PFSK-1 (cell line): ENCODE results near the gene ATP11A.

Experiments used
- FOXP2 ChIP-seq: optimal IDR thresholded peaks from 2 replicates; pipeline ENCODE3; 2011; ENCODE audit warnings: borderline replicate concordance, control low read depth, inconsistent platforms; ENCODE audit not compliant: insufficient read depth; ENCODE audit errors: extremely low read length, extremely low read depth
- POLR2AphosphoS5 ChIP-seq: IDR thresholded peaks from 2 replicates; pipeline ENCODE4 v1.6.1; 2012; ENCODE audit warnings: low read depth, mild to moderate bottlenecking, control low read depth, low read length, moderate library complexity
- REST ChIP-seq, 2 experiments: IDR thresholded peaks; 2 replicates each; pipeline versions ENCODE4 v1.6.1 to v1.8.0; 2011 to 2012; ENCODE audit warnings: low read depth in 2 of 2, low read length in 2 of 2, control low read depth in 1 of 2, inconsistent platforms in 1 of 2, mild to moderate bottlenecking in 1 of 2, moderate library complexity in 1 of 2; ENCODE audit not compliant: insufficient read depth in 1 of 2
- SIN3A ChIP-seq: IDR thresholded peaks from 2 replicates; pipeline ENCODE4 v1.6.1; 2012; ENCODE audit warnings: mild to moderate bottlenecking, low read length, moderate library complexity, borderline replicate concordance; ENCODE audit not compliant: insufficient read depth
- TAF1 ChIP-seq: IDR thresholded peaks from 2 replicates; pipeline ENCODE4 v1.6.1; 2012; ENCODE audit warnings: low read length, control low read depth, borderline replicate concordance; ENCODE audit not compliant: insufficient read depth

Gene ATP11A

GRCh38 chr13:112897956-112898620 lies 208.2 kb downstream of the ATP11A start:
- TF ChIP-seq POLR2AphosphoS5 (no peak), TAF1 (no peak), FOXP2 (no peak), SIN3A (no peak), REST (IDR thresholded peaks at IDR 0.05; ENCODE audit: insufficient read depth in 1 of 2, low read depth in 2 of 2, low read length in 2 of 2) (no peak)

- no peak for TF ChIP-seq REST (IDR thresholded peaks at IDR 0.05; ENCODE audit: insufficient read depth in 1 of 2, low read depth in 2 of 2, low read length in 2 of 2)
- TF ChIP-seq FOXP2: no peak
- TF ChIP-seq TAF1: no peak
- TF ChIP-seq POLR2AphosphoS5: no peak
- TF ChIP-seq SIN3A: no peak
Observed at GRCh38 chr13:112898621-112899280, 208.9 kb downstream of the ATP11A start.

- no peak for TF ChIP-seq TAF1
- TF ChIP-seq POLR2AphosphoS5: no peak
- TF ChIP-seq SIN3A: no peak
- TF ChIP-seq FOXP2: no peak
- no peak for TF ChIP-seq REST (IDR thresholded peaks at IDR 0.05; ENCODE audit: insufficient read depth in 1 of 2, low read depth in 2 of 2, low read length in 2 of 2)
Observed at GRCh38 chr13:112899281-112900225, 209.7 kb downstream of the ATP11A start.

- TF ChIP-seq FOXP2 (no peak), POLR2AphosphoS5 (no peak), REST (IDR thresholded peaks at IDR 0.05; ENCODE audit: insufficient read depth in 1 of 2, low read depth in 2 of 2, low read length in 2 of 2) (no peak), SIN3A (no peak), TAF1 (no peak)
Observed at GRCh38 chr13:112900226-112900600, 210.4 kb downstream of the ATP11A start.
